Natural killer cell (primary cell): ENCODE measurements around the gene CTNS. TPM values are rescaled to one million over a fixed set of nuclear protein-coding genes. Genes with fewer than 3 reads are reported as not detected.

Experiments used
- ATAC-seq, 3 donors: fragments of 150-1000 bp in 2 of 3; fragments of 200-7000 bp in 1 of 3; cut with Tn5 transposase; 1 replicate in 1 of 3; 2 replicates in 2 of 3; pipeline ENCODE4 v1.10.0; 2021; ENCODE audit warnings: mild to moderate bottlenecking in 2 of 3, moderate library complexity in 2 of 3
- DNase-seq, 2 donors: peaks; one replicate each; pipeline versions ENCODE4 v3.0.0 to v3.0.0-alpha.2; 2013 to 2021; ENCODE audit warnings: mixed read lengths in 1 of 2
- H3K27ac ChIP-seq: one replicate; pipeline ENCODE4 v1.5.1; 2013; ENCODE audit warnings: mild to moderate bottlenecking, low read length
- H3K27me3 ChIP-seq: one replicate; pipeline ENCODE4 v1.6.1; 2013; ENCODE audit warnings: low read length; ENCODE audit not compliant: control insufficient read depth, insufficient read depth
- H3K36me3 ChIP-seq: one replicate; pipeline ENCODE4 v1.6.1; 2013; ENCODE audit warnings: low read length; ENCODE audit not compliant: control insufficient read depth, insufficient read depth
- H3K4me1 ChIP-seq: one replicate; pipeline ENCODE4 v1.6.1; 2013; ENCODE audit warnings: low read length; ENCODE audit not compliant: control insufficient read depth, insufficient read depth
- H3K4me3 ChIP-seq: one replicate; pipeline ENCODE4 v1.5.1; 2013; ENCODE audit warnings: low read length
- H3K9me3 ChIP-seq: one replicate; pipeline ENCODE4 v1.6.1; 2013; ENCODE audit warnings: low read length; ENCODE audit not compliant: control insufficient read depth, insufficient read depth
- H3K27ac Mint-ChIP-seq, 2 donors: one replicate each; pipeline ENCODE4 v1.8.0; 2022; ENCODE audit warnings: mild to moderate bottlenecking in 2 of 2, mixed read lengths in 2 of 2, moderate library complexity in 1 of 2
- H3K27me3 Mint-ChIP-seq, 2 donors: one replicate each; pipeline ENCODE4 v1.8.0; 2022; ENCODE audit warnings: low read depth in 2 of 2, mixed read lengths in 2 of 2
- H3K36me3 Mint-ChIP-seq: one replicate; pipeline ENCODE4 v1.8.0; 2022; ENCODE audit warnings: mixed read lengths
- H3K4me1 Mint-ChIP-seq, 2 donors: one replicate each; pipeline ENCODE4 v1.8.0; 2022; ENCODE audit warnings: mixed read lengths in 2 of 2
- H3K4me3 Mint-ChIP-seq: one replicate; pipeline ENCODE4 v1.8.0; 2022; ENCODE audit warnings: mild to moderate bottlenecking, moderate library complexity, mixed read lengths
- H3K9me3 Mint-ChIP-seq, 2 donors: one replicate each; pipeline ENCODE4 v1.8.0; 2022; ENCODE audit warnings: mixed read lengths in 2 of 2
- WGBS: methylation state at CpG from one replicate; pipeline ENCODE4 v1.1.7; 2013; ENCODE audit warnings: missing lambda C conversion rate; ENCODE audit not compliant: insufficient coverage; 5-methylcytosine and 5-hydroxymethylcytosine counted together
- intact Hi-C: fragments of 100-400 bp; cut with micrococcal nuclease; formaldehyde crosslinking; loops from one replicate; pipeline ENCODE4 v1.14.2; 2022
- total RNA-seq, 4 donors: library from RNA; stranded (reverse); fragments of 120-200 nt in 1 of 4; gene quantifications; one replicate each; pipeline versions ENCODE4 v1.2.3 to v1.2.4, GENCODE V29; 2013 to 2022
- TF ChIP-seq, protein P1 (sequence below): fragments of 200-600 bp; IDR thresholded peaks from one replicate; pipeline ENCODE4 v1.8.0; 2022; ENCODE audit warnings: antibody characterized with exemption

Gene CTNS
- total RNA-seq, 3 donors from 2014 or later (not counting 1 experiment from before 2014, with no cell fraction given), result 7.6 to 24.2 (median 9.6) TPM

DNA sequence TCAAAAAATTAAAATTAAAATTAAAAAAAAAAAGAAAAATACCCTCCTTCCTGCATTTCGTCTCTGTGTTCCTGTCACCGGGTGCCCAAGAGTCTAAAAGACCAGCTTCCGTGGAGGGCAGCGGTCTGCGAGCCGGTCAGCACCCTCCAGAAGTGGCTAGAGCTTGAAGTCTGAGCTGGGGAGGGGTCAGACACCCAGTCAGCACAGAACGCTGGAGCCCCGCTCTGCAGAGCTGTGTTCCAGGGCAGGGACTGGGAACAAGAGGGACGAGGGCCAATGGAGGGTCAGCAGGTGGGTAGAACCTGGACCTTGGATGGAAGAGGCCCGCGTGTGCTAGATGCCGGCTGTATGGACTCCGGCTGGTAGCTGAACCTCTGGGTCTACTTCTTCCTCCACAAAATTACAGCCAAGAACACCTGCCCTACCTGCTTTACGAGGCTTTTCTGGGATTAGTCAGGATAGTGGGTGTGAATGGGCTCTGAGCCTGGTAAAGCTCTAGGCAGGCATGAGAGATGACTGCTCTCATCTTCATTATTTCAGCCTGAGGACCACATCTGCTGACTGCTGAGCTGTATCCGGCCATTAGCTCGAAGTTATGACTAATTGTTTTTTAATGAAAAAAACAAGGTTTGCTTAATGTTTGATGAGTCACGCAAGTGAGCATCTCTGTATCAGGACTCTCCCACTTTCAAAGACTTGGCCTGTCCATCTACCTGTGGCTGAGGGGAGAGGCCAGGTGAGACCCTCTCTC is 33.3 kb upstream of the CTNS start:
- Histone ChIP-seq H3K4me3 (no peak overlapping the region), H3K9me3 (no peaks in the 10 kb centered on the region), H3K27ac (no peak overlapping the region), H3K4me1 (no peaks in the 10 kb centered on the region), H3K36me3 (no peaks in the 10 kb centered on the region), H3K27me3 (no peaks in the 10 kb centered on the region)
- Mint-ChIP-seq H3K4me3 (no peak overlapping the region), H3K9me3 (no peaks in the 10 kb centered on the region), H3K27ac (no peak overlapping the region), H3K4me1 (no peaks in the 10 kb centered on the region), H3K27me3 (no peaks in the 10 kb centered on the region), H3K36me3 (peaks cover 3% of the 10 kb centered on the region)
- DNase-seq, result no peak
- TF ChIP-seq, protein P1, sequence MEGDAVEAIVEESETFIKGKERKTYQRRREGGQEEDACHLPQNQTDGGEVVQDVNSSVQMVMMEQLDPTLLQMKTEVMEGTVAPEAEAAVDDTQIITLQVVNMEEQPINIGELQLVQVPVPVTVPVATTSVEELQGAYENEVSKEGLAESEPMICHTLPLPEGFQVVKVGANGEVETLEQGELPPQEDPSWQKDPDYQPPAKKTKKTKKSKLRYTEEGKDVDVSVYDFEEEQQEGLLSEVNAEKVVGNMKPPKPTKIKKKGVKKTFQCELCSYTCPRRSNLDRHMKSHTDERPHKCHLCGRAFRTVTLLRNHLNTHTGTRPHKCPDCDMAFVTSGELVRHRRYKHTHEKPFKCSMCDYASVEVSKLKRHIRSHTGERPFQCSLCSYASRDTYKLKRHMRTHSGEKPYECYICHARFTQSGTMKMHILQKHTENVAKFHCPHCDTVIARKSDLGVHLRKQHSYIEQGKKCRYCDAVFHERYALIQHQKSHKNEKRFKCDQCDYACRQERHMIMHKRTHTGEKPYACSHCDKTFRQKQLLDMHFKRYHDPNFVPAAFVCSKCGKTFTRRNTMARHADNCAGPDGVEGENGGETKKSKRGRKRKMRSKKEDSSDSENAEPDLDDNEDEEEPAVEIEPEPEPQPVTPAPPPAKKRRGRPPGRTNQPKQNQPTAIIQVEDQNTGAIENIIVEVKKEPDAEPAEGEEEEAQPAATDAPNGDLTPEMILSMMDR, result no peak
- 97% methylated on average over 17 of the region's 17 CpGs for WGBS
- intact Hi-C loops, result no loop called here
- no peak for ATAC-seq

DNA sequence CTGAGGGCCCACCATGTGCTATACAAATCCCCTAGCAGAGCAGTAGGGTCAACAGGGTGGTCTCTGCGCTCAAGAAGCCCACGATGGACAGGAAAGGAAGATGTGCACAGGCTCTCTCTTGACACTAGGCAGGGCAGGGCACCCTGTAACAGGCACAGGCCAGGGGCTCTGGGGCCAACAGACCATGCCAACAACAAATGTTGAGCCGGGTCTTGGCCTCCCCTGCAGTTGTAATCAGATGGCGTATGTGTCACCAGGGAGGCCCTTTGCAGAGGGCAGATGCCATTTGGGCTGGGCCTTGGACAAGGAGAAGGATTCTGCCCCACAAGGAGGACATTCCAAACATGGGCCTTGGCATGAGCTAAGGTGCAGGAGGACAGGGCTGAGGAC is 32.7 kb upstream of the CTNS start:
- Mint-ChIP-seq H3K36me3 (peaks cover 5% of the 10 kb centered on the region), H3K4me3 (no peak overlapping the region), H3K27ac (no peak overlapping the region), H3K9me3 (no peaks in the 10 kb centered on the region), H3K4me1 (no peaks in the 10 kb centered on the region), H3K27me3 (no peaks in the 10 kb centered on the region)
- TF ChIP-seq, protein P1, result no peak
- no peaks in the 10 kb centered on the region for H3K36me3 ChIP-seq
- H3K27me3 ChIP-seq, result no peaks in the 10 kb centered on the region
- no peak overlapping the region for H3K27ac ChIP-seq
- no peaks in the 10 kb centered on the region for H3K4me1 ChIP-seq
- no peak overlapping the region for H3K4me3 ChIP-seq
- no peak for DNase-seq
- ATAC-seq, result no peak
- 98% methylated on average over 4 of the region's 4 CpGs for WGBS
- no peaks in the 10 kb centered on the region for H3K9me3 ChIP-seq
- intact Hi-C loops, result no loop called here

DNA sequence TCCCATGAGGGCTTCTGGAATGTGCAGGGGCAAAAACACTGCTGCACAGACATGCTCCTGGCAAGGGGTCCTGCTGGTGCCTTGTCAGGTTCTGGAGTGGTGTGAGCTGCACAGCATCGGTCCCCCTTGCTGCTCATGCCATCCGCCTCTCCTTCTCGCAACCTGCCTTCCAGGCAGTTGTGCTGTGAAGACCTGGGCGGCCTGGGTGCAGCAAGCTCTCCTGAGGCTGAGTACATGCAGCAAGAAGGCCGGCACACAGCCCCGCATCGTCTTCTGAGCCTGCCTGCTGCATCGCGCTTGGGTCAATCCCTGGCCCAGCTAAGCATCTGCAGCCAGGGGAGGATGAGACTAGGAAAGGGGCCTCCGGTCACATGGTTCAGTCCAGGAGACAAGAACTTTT is 26.9 kb upstream of the CTNS start:
- no peaks in the 10 kb centered on the region for H3K27me3 Mint-ChIP-seq
- no peak for DNase-seq
- no peaks in the 10 kb centered on the region for H3K4me1 Mint-ChIP-seq
- H3K27ac Mint-ChIP-seq, result no peak overlapping the region
- 91% methylated on average over 10 of the region's 10 CpGs for WGBS
- H3K27ac ChIP-seq, result no peak overlapping the region
- no peak overlapping the region for H3K4me3 Mint-ChIP-seq
- H3K27me3 ChIP-seq, result no peaks in the 10 kb centered on the region
- H3K36me3 ChIP-seq, result peaks cover 18% of the 10 kb centered on the region
- intact Hi-C loops, result no loop called here
- no peaks in the 10 kb centered on the region for H3K9me3 ChIP-seq
- H3K4me1 ChIP-seq, result no peaks in the 10 kb centered on the region
- H3K36me3 Mint-ChIP-seq, result peaks cover 5% of the 10 kb centered on the region
- no peak overlapping the region for H3K4me3 ChIP-seq
- H3K9me3 Mint-ChIP-seq, result no peaks in the 10 kb centered on the region
- no peak for ATAC-seq
- TF ChIP-seq, protein P1, result no peak

DNA sequence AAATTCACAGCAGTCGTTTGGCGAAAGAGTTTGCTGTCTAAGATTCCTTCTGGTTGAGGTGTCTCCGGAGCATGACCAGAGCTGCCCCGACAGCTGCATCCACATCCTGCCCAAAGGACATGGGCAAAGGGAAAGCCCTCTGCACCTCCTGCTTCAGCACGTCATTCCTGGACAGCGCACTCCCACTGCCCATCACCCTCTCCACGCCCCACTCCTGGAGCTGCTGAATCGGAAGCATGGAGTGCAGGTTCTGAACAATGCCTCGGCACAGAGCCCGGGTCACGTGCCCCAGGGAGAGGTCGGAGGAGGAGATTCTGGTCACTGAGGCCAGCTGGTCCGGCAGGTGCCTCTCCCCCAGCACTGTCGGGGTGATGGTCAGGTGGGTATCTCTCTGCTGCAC is 26.0 kb upstream of the CTNS start:
- no peaks in the 10 kb centered on the region for H3K27me3 ChIP-seq

More for the DNA sequence above, 26.0 kb upstream of the CTNS start:
- no peaks in the 10 kb centered on the region for H3K4me1 ChIP-seq
- H3K36me3 ChIP-seq, result peaks cover 21% of the 10 kb centered on the region
- Mint-ChIP-seq H3K27me3 (no peaks in the 10 kb centered on the region), H3K9me3 (no peaks in the 10 kb centered on the region), H3K4me1 (no peaks in the 10 kb centered on the region), H3K4me3 (no peak overlapping the region), H3K36me3 (peaks cover 5% of the 10 kb centered on the region), H3K27ac (no peak overlapping the region)
- no peaks in the 10 kb centered on the region for H3K9me3 ChIP-seq
- ATAC-seq, result no peak
- no peak overlapping the region for H3K4me3 ChIP-seq
- H3K27ac ChIP-seq, result no peak overlapping the region
- WGBS, result 98% methylated on average over 14 of the region's 14 CpGs
- DNase-seq, result no peak
- intact Hi-C loops, result no loop called here
- TF ChIP-seq, protein P1, result no peak
